Peyer's patch (tissue), 4 donors: ENCODE measurements around the gene PXMP4.

ENCODE experiments used
- CTCF ChIP-seq, 6 experiments: fragments of 450-650 bp in 4 of 6; fragments of 200-600 bp in 2 of 6; sonication (generic) in 1 of 6; IDR thresholded peaks; one replicate each; pipeline ENCODE4 v1.5.1; 2017 to 2019; ENCODE audit warnings: antibody characterized with exemption in 6 of 6, mild to moderate bottlenecking in 3 of 6, moderate library complexity in 1 of 6
- POLR2A ChIP-seq, 2 donors: fragments of 450-650 bp; IDR thresholded peaks; one replicate each; pipeline ENCODE4 v1.5.1; 2017; ENCODE audit warnings: antibody characterized with exemption in 2 of 2, mild to moderate bottlenecking in 2 of 2, moderate library complexity in 2 of 2

GRCh38 chr20:33694639-33695012 is 25.5 kb downstream of the PXMP4 start:
- TF ChIP-seq CTCF (IDR thresholded peaks at IDR 0.05) (no peak), POLR2A (IDR thresholded peaks at IDR 0.05) (no peak)
